GM19467 (cell line): ENCODE data around the gene TCF19.
"Not testable (repeated sequence)": the region's sequence is repeated elsewhere in the genome, so short reads cannot be mapped to it uniquely, and the experiment has no call there.

Source experiments
- ATAC-seq: cut with Tn5 transposase; IDR thresholded peaks from one replicate; pipeline ENCODE4 v1.9.1; 2021; ENCODE audit warnings: mild to moderate bottlenecking, moderate library complexity; ENCODE audit not compliant: unreplicated experiment

The TCF19 gene

DNA sequence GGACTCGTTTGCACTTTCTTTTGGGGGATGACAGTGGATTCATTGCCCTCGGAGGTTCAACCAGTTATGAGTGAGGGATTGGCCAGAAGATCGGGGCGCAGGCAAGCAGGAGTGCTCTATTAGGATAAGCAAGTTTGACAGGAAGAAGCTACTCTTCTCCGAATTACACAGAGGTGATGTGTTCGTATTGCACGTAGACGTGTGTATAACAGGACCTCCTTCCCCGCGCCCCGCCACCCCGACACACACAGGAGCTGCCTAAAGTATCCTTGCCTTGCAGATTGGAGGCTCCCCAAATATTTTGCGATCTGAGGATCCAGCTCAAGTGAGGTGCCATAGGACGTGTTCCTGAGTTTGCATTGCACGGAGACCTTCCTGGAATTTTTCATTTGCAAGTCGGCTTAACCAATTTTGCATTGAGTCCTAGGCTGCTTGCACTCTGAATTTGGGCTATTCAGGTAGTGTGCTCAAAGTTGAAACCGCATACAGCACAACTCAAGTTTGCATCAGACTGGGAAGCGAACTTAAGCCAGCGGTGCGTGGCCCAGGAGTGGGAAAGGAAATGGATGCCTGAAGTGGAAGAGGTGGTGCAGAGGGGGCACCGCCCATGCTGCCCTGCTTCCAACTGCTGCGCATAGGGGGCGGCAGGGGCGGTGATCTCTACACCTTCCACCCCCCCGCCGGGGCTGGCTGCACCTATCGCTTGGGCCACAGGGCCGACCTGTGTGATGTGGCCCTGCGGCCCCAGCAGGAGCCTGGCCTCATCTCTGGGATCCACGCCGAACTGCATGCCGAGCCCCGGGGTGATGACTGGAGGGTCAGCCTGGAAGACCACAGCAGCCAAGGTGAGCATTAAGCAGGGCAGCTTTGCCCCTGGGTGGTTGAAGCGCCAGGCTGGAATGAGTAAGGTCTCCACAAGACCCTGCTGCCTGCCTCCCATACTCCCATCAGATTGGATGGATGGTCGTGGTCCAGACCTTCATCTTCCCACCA is 770 bp downstream of the TCF19 start:
- no peak for ATAC-seq

DNA sequence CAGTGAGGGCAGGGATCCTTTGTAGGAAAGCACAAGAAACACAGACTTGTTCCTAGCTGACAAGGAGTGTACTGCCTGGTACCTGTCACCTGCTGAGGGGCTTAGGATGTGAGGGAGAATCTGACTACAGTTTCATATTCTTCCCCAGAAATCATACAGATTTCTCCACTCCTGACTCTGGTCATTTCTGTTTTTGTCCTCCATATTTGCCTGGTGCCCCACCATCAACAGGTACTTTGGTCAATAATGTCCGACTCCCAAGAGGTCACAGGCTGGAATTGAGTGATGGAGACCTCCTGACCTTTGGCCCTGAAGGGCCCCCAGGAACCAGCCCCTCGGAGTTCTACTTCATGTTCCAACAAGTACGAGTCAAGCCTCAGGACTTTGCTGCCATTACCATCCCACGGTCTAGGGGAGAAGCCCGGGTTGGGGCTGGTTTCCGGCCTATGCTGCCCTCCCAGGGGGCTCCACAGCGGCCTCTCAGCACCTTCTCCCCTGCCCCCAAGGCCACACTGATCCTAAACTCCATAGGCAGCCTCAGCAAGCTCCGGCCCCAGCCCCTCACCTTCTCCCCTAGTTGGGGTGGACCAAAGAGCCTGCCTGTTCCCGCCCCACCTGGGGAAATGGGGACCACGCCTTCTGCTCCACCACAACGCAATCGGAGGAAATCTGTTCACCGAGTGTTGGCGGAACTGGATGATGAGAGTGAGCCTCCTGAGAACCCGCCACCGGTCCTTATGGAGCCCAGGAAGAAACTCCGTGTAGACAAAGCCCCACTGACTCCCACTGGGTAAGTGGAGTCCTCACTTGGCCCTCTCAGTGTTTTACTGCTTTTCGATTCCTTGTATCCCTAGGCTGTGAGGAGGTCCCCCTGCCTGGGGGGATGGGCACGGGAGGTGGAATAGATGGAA is 3.1 kb downstream of the TCF19 start:
- ATAC-seq, result no peak

DNA sequence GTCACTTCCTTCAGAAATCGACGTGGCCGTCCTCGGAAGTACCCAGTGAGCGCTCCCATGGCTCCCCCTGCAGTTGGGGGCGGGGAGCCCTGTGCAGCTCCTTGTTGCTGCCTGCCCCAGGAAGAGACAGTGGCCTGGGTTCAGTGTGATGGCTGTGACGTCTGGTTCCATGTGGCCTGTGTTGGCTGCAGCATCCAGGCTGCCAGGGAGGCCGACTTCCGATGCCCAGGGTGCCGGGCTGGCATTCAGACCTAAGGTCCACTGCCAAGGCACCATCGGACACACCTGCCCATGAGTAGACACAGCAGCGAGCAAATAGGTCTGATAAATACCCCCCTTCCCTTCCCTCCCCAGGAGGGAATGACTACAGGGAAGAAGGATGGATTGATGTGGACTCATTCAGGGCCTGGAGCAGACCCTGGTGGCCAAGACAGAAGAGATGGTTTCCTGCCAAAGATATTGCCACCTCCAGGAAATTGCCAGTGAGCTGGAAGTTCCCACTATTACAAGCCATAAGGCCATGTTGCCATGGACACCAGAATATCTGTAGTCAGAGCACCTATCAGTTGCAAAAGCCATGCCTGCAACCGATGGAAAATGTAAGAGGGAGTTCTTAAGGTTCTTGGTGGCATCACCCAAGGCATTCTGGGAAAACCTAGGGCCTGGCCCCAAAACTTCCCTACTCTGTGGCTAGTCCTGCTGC is 4.2 kb downstream of the TCF19 start:
- no peak for ATAC-seq

DNA sequence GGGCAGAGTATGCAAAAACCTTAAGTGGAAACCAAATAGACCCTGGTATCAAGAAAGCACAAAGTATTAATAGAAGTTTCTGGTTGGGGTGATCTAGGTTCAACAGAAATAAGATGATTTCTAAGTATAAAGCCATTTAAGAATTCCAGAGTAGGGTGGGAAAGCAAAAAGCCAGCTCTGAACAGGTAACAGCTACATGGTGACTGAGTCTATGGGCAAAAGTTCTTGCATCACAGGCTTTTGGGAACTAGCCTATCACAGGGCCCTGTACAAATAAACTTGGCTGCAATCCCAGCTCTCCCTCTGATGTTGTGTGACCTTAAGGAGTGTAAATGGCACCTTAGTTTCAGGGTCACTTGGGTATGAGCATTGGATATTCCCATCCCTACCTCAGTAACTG is 5.5 kb downstream of the TCF19 start:
- ATAC-seq, result no peak

DNA sequence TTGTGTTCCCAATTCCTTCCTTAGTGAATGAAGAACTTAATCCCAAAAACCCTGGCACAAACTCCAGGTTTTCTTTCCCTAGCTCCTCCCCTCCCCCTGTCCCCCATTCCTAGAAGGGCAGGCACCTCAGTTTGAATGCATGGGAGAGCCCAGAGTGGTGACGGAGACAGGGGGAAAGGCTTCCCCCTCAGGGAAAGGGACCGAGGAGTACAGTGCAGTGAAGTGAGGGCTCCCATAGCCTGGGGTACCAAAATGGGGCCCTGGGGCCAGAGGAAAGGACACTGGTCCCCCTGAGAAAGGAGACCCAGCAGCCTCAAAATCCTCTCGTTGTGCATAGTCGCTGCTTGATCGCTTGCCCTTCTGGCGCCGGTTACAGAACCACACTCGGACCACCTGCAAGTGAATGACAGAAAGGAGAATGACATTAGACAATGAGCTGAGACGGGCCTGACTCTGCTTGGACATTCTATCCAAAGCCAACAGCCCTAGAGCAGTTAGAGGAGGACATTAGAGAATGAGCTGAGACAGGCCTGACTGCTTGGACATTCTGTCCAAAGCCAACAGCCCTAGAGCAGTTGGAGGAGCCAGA is 6.2 kb downstream of the TCF19 start:
- ATAC-seq, result not testable (repeated sequence)

DNA sequence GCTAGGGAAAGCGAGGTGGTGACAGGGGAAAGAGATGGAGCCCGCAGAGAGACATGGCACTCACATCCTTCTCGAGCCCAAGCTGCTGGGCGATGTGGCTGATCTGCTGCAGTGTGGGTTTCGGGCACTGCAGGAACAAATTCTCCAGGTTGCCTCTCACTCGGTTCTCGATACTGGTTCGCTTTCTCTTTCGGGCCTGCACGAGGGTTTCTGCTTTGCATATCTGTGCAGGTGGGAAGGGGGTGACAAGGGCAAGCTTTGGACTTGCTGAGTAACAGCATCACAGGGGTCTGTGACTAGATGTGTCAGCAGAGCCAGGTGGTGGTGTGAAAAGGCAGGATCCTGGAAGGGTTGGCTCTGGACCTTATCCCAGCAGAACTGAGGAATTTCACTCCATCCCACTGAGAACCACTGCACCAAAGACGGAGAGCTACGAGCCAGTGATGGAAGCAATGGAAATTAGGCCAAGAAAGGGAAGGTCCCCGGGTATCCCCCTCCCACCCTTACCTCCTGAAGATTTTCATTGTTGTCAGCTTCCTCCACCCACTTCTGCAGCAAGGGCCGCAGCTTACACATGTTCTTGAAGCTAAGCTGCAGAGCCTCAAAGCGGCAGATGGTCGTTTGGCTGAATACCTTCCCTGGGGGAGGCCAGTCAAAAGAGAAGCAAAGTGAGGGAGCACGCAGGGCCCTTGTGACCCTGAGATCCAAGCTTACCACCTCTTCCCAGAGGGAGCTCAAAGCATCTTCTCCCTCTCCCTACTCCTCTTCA is 6.9 kb downstream of the TCF19 start:
- peak; percentile 65 for ATAC-seq

DNA sequence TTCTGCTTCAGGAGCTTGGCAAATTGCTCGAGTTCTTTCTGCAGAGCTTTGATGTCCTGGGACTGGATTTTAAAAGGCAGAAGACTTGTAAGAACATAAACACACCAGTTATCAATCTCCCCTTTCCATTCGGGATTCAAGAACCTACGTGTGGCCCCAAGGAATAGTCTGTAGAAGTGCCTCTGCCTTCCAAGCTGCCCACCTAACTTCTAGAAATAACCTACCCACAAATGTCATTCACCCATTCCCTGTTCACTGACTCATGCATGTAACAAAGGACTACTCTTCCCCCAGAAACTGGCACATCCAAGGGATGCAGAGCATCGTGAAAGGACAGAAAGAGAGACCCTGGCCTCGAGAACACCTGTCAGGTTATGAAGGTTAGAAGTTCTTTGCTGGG is 7.6 kb downstream of the TCF19 start:
- no peak for ATAC-seq

DNA sequence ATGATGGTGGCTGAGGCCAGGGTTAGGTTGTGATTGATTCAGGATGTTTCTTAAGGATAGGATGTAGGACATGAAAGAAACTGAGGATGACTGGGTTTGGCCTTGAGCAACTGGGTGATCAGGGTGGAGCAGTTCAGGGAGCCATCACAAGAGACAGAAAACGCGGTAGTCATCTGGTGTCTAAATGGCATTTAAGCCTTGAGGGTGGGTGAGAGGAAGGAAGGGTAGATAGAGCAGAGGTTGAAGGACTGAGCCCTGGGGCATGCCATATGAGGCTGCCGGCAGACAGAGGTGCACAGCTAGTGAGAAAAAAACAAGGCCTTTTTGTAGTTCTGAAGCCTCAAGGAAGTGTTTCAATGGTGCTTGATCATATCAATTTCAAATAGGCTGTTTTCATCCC is 10.2 kb downstream of the TCF19 start:
- no peak for ATAC-seq

DNA sequence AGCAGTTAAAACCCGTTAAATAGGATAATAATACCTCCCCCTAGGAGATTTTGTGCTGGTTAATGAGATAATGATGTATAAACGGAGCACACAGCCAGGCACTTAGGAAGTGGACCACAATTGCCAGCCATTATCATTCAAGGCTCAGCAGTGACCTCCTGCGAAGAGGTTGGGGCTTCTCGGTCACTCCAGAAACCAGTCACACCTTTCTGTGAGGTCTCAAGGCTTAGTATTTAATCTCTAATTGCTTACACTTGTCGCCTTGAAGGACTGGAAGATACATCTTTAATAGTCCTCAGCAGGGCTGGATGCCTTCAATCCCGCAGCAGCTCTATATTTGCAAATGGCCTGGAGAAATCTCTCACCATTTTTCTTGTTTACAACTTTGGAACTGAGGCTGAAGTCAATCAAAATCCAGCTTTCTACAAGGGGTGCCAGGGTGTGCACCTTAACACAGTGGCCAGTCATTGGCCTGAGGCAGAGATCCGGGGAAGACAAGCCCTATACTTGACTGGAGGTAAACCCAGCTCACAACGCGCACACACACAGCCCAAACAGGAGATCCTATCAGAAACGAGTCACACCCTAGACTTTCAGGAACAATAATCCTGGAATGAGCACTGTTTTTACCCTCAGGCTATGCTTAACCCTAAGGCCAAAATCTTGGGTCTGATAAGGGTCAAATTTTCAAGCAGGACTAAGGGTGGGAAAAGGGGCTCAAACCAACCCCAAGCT is 10.9 kb downstream of the TCF19 start:
- no peak for ATAC-seq

DNA sequence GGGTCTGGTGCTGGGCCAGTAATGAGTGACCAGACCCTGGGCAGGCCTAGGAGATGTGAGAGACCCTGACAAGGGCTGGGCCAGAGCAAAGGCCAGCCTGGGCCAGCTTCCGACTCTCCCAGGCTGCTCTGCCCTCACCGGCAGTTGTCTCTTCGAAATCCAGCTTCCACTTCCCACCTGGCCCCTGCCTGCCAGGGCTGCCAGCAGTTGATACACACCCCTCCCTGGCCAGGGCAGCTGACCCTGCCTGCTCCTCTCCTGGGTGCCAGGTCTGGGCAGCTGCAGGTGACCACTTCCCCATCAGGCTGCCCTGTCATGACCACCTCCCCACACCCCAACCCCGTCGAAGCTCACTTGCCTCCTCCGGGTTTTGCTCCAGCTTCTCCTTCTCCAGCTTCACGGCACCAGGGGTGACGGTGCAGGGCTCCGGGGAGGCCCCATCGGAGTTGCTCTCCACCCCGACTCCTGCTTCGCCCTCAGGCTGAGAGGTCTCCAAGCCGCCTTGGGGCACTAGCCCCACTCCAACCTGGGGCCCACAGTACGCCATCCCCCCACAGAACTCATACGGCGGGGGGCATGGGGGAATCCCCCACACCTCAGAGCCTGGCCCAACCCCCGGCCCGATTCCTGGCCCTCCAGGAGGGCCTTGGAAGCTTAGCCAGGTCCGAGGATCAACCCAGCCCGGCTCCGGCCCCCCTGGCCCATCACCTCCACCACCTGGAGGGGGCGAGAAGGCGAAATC is 11.6 kb downstream of the TCF19 start:
- not testable (repeated sequence) for ATAC-seq

DNA sequence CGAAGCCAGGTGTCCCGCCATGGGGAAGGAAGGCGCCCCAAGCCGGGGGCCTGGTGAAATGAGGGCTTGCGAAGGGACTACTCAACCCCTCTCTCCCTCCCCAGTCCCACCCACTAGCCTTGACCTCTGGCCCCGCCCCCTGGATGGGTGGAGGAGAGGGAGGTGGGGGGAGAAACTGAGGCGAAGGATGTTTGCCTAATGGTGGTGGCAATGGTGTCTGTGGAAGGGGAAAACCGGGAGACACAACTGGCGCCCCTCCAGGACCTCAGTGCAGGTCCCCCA is 12.2 kb downstream of the TCF19 start, which contains the start of gene POU5F1:
Gene POU5F1, minus strand, starts transcription at position 83 of the 282 bp plus-strand sequence. Its CDS starts 62 bp downstream, at position 21.
- ATAC-seq, result no peak

DNA sequence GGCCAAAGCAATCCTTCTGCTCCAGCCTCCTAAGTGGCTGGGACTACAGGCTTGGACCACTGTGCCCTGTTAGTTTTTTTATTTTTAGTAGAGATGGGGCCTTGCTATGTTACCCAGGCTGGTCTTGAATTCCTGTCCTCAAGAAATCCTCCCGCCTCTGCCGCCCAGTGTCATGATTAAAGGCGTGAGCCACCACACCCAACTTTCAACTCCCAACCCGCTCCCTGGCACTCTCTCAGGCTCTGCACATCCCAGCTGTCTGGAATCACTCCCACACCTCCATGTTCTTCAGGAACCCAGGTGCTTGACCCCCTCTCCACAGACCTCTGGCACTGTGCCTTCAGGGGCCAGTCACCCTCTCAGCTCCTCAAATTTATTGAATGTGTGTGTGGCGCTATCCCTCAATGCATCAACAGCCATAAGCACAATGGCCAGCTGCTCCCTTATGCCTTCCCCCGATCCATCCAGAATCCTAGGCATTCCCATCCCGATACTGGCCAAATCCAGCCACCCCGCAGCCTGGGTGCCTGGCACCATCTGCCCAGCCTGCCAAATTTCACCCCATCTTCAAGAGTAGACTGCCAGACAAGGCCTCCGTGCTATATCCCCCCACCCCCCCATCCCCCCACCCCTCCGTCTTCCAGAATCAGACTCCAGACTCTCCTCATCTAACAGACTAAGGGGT is 12.7 kb downstream of the TCF19 start:
- ATAC-seq, result no peak

DNA sequence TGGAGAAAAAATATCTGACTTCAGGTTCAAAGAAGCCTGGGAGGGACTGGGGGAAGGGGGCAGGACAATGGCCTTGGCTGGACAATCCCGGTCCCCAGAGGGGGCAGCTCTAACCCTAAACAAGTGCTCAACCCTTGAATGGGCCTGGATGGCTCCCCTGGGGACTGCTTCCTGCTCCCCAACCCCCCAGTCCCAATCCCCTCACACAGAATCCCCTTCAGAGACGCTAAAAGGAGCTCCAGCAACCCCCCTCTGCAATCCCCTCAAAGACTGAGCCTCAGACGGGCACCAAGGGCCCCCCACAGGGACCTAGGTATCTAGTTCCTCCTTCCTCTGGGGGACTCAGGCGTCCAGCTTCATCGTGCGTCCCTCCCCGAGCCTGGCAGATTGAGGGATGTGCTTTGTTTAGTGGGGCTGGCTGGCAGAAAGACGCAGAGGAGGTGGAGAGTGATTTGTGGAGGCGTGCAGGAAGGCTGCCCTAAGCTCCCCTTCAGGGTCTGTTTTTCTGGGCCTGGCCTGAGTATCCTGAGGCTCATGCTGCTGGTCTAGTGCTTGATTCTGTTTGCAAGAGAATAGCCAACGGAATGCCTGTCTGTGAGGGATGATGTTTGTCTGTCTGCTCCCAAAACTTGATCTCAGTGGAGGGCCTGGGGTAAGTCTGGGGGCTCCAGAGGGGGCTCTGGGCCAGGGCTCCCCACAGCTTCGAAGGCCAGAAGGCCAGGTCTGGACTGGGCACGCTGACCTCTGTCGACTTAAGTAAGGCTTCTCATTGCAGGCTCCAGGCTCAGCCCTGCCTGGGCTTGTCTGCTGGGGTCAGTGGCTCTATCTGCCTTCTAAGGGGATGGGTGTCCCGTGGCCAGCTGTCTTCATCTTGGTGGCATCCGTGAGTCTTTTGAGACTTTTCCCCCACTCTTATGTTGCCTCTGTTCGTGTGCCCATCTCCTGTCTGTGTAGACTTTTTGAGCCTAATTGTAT is 13.8 kb downstream of the TCF19 start:
- no peak for ATAC-seq

DNA sequence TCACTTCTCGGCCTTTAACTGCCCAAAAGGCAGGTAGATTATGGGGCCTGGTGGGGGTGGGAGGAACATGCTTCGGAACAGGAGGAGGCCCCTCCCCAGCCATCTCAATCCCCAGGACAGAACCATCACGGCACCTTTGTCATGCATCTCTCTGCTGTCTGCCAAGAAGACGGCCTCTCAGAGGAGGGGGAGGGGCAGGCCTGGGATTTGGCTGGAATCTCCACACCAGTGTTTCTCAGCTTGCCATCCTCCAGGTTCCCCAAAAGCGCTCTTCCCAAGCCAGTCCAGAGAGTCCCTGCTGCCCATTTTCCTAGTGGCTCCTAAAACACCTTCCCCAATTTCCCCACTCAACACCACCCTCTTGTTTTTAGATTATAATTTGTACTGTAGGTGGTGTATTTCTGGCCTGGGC is 14.6 kb downstream of the TCF19 start:
- ATAC-seq, result no peak

DNA sequence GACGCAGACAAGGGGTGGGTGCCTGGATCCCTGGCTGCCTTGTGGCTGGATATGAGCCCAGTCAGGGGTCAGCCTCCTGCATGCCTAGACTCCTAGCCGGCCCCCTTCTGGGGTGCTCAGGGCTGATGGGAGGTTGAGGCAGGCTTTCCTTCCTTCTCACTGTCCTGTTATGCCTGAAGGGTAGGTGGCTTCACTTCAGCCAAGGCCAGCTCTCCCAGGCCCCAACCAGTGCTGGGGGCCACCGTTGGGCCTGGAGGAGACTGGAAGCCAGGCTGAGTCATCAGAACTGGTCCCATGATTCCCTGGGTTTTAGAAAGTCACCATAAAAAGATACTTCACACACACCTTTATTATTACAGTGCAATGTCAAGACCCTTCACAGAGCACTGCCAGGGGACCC is 15.0 kb downstream of the TCF19 start:
- ATAC-seq, result no peak

DNA sequence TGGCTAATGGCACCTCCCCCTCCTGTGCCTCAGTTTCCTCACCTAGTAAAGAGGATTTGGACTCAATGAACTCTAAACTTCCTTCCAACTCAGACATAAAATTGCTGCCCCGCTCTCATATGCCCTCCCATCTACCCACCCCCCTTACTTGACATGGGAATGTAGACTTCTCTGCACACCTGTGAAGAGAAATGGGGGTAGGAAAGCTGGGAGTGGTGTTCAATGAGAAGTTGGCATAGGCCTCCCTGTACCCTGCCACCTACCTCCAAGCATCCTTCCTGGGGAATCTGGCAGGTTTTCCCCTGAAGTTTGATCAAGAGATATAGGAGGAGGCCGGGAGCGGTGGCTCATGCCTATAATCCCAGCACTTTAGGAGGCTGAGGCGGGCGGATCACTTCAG is 16.0 kb downstream of the TCF19 start:
- no peak for ATAC-seq

DNA sequence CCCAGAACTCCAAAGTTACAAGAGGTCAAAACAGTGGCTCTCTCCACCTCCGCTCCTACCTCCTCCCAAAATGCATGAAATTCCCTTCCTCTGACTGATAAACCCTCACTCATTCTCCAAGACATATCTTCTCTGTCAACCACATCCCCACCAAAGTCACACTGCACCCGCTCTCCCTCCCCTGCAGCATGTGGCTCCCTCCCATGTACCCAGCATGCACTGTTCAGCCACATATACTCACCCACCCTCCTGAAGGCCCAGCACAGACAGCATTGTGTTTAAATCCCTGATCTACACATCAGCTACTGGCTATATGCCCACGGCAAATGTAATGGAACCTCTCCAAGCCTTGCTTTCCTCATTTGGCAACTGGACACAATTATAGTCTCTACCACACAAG is 17.6 kb downstream of the TCF19 start:
- no peak for ATAC-seq
